Neural cell (in vitro differentiated cells): ENCODE results near the gene MIX23. TPM values are rescaled to one million over a fixed set of nuclear protein-coding genes. Genes with fewer than 3 reads are reported as not detected.

ENCODE experiments used
- H2AFZ ChIP-seq: fragments of 200-600, 300-800 bp; sonication (generic), shearing (Covaris generic); 2 replicates; pipeline ENCODE4 v1.6.0; 2014; ENCODE audit warnings: low read depth, mild to moderate bottlenecking, antibody characterized with exemption, low read length, moderate library complexity
- H3F3A ChIP-seq: fragments of 200-600 bp; shearing (Covaris generic); 2 replicates; pipeline ENCODE4 v1.6.1; 2016; ENCODE audit warnings: mild to moderate bottlenecking, moderate library complexity, mixed read lengths, antibody characterized with exemption, low read length; ENCODE audit not compliant: insufficient read depth, poor library complexity, severe bottlenecking
- H3K27ac ChIP-seq: fragments of 200-600, 300-800 bp; sonication (generic), shearing (Covaris generic); 2 replicates; pipeline ENCODE4 v1.5.1; 2014; ENCODE audit warnings: mild to moderate bottlenecking, low read length, moderate library complexity
- H3K27me3 ChIP-seq: fragments of 300-800, 200-600 bp; sonication (generic), shearing (Covaris generic); 2 replicates; pipeline ENCODE4 v1.6.0; 2014; ENCODE audit warnings: mild to moderate bottlenecking, low read depth, low read length, moderate library complexity; ENCODE audit not compliant: insufficient read depth
- H3K36me3 ChIP-seq: fragments of 300-800, 200-600 bp; sonication (generic), shearing (Covaris generic); 2 replicates; pipeline ENCODE4 v1.5.1; 2014; ENCODE audit warnings: mild to moderate bottlenecking, antibody characterized with exemption, low read length, moderate library complexity; ENCODE audit not compliant: insufficient read depth
- H3K4me2 ChIP-seq: fragments of 300-800, 200-600 bp; sonication (generic), shearing (Covaris generic); 2 replicates; pipeline ENCODE4 v1.6.0; 2014; ENCODE audit warnings: mild to moderate bottlenecking, low read length
- H3K4me3 ChIP-seq: fragments of 300-800, 200-600 bp; sonication (generic), shearing (Covaris generic); 2 replicates; pipeline ENCODE4 v1.5.1; 2014; ENCODE audit warnings: mild to moderate bottlenecking, low read length, moderate library complexity
- H3K79me2 ChIP-seq: fragments of 200-600 bp; shearing (Covaris generic); replicated peaks from 2 replicates; pipeline ENCODE4 v1.6.0; 2014; ENCODE audit warnings: mild to moderate bottlenecking, low read length, moderate library complexity; ENCODE audit not compliant: insufficient read depth
- H3K9ac ChIP-seq: fragments of 300-800, 200-600 bp; sonication (generic), shearing (Covaris generic); 2 replicates; pipeline ENCODE4 v1.6.1; 2016; ENCODE audit warnings: mild to moderate bottlenecking, low read length, mixed read lengths
- H3K9me2 ChIP-seq: fragments of 200-600 bp; shearing (Covaris generic); 2 replicates; pipeline ENCODE4 v1.6.1; 2016; ENCODE audit warnings: mild to moderate bottlenecking, low read length, mixed read lengths; ENCODE audit not compliant: insufficient read depth
- H3K9me3 ChIP-seq: fragments of 200-600, 300-800 bp; sonication (generic), shearing (Covaris generic); 2 replicates; pipeline ENCODE4 v1.6.1; 2016; ENCODE audit warnings: mild to moderate bottlenecking, mixed run types, low read length, moderate library complexity, mixed read lengths
- H4K20me1 ChIP-seq: fragments of 200-600 bp; shearing (Covaris generic); 2 replicates; pipeline ENCODE4 v1.6.1; 2016; ENCODE audit warnings: mild to moderate bottlenecking, mixed run types; ENCODE audit not compliant: insufficient read depth
- CTCF ChIP-seq: fragments of 450-650 bp; IDR thresholded peaks from 2 replicates; pipeline ENCODE4 v1.5.1; 2014; ENCODE audit warnings: antibody characterized with exemption, mild to moderate bottlenecking, moderate library complexity; ENCODE audit not compliant: poor library complexity, severe bottlenecking
- EP300 ChIP-seq: fragments of 450-650 bp; conservative IDR thresholded peaks from 2 replicates; pipeline ENCODE4 v1.6.1; 2014; ENCODE audit warnings: antibody characterized with exemption, mild to moderate bottlenecking, moderate library complexity; ENCODE audit not compliant: poor library complexity, severe bottlenecking
- EZH2 ChIP-seq: fragments of 200-600, 300-800 bp; shearing (Covaris generic), sonication (generic); IDR thresholded peaks from 2 replicates; pipeline ENCODE4 v1.6.1; 2014; ENCODE audit warnings: antibody characterized with exemption, low read length, borderline replicate concordance, mild to moderate bottlenecking; ENCODE audit not compliant: insufficient read depth, poor library complexity, severe bottlenecking
- MXI1 ChIP-seq: fragments of 450-650 bp; conservative IDR thresholded peaks from 2 replicates; pipeline ENCODE4 v1.6.1; 2014; ENCODE audit warnings: antibody characterized with exemption, mild to moderate bottlenecking; ENCODE audit not compliant: poor library complexity, severe bottlenecking
- POLR2AphosphoS5 ChIP-seq: IDR thresholded peaks from 2 replicates; pipeline ENCODE4 v1.6.1; 2012
- RAD21 ChIP-seq: fragments of 450-650 bp; conservative IDR thresholded peaks from 2 replicates; pipeline ENCODE4 v1.6.1; 2014; ENCODE audit warnings: antibody characterized with exemption, mild to moderate bottlenecking, moderate library complexity
- REST ChIP-seq: IDR thresholded peaks from 2 replicates; pipeline ENCODE4 v1.6.1; 2012; ENCODE audit warnings: borderline replicate concordance
- SMC3 ChIP-seq: fragments of 450-650 bp; conservative IDR thresholded peaks from 2 replicates; pipeline ENCODE4 v1.6.1; 2014; ENCODE audit warnings: antibody characterized with exemption, mild to moderate bottlenecking, moderate library complexity; ENCODE audit not compliant: poor library complexity
- TAF1 ChIP-seq: IDR thresholded peaks from 2 replicates; pipeline ENCODE4 v1.6.1; 2012; ENCODE audit warnings: low read depth
- polyA plus RNA-seq: library from polyadenylated mRNA; depleted of rRNA; stranded (reverse); fragments of >200 nt; gene quantifications from 2 replicates; pipeline ENCODE4 v1.2.3, GENCODE V29; 2014

Gene MIX23
- polyA plus RNA-seq, 1 donor from 2014 or later: 87.3 TPM

DNA sequence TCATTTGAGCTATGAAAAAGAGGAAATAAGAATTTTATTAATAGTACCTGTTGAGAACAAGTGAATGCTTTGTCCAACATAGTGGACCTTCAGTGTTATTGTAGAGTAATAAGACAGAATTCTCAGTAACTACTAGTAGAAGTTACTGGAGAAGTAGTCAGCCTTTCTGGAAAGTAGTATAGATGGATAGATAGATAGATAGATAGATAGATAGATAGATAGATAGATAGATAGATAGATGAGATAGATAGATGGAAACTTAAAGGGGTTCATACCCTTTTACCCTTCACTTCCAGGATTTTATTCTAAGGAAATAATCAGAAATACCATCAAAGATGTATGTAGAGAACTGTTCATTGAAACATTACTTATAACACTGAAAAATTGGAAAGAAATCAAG lies 6.2 kb upstream of the MIX23 start:
- Histone ChIP-seq H4K20me1 (no peaks in the 10 kb centered on the region), H3K9me3 (no peaks in the 10 kb centered on the region), H3K9ac (no peak overlapping the region), H3K27ac (no peak overlapping the region), H3K4me3 (no peak overlapping the region), H3K36me3 (no peaks in the 10 kb centered on the region), H3K79me2 (no peaks in the 10 kb centered on the region), H2AFZ (no peak overlapping the region), H3K27me3 (no peaks in the 10 kb centered on the region), H3K4me2 (no peak overlapping the region), H3K9me2 (no peaks in the 10 kb centered on the region), H3F3A (no peaks in the 10 kb centered on the region)
- TF ChIP-seq SMC3 (no peak), POLR2AphosphoS5 (no peak), RAD21 (no peak), EZH2 (no peak), REST (no peak), TAF1 (no peak), MXI1 (no peak), EP300 (no peak), CTCF (no peak)

DNA sequence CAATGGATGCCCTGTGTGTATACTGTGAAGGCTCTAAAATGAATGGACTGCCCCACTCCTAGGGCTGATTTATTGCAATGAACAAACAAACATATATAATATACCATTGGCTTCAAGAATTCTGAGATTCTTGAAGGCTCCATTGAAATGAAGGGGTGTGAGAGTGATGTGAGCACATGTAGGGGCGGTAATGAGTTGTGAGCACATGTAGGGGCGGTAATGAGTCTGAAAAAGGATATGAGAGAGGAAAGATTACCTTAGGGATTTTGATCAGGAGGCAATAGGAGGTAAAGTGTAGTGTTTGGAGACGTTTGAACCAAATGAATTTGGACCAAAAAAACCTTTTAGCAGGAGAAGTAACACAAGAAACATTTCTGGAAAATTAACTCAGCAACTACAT lies 4.7 kb upstream of the MIX23 start:
- no peaks in the 10 kb centered on the region for H4K20me1 ChIP-seq
- H3K9me3 ChIP-seq: no peaks in the 10 kb centered on the region
- no peaks in the 10 kb centered on the region for H3K36me3 ChIP-seq
- H3K9ac ChIP-seq: no peak overlapping the region
- no peak overlapping the region for H2AFZ ChIP-seq
- H3K27ac ChIP-seq: no peak overlapping the region
- H3K4me3 ChIP-seq: no peak overlapping the region
- peaks cover 3% of the 10 kb centered on the region for H3K79me2 ChIP-seq
- H3F3A ChIP-seq: no peaks in the 10 kb centered on the region
- no peaks in the 10 kb centered on the region for H3K9me2 ChIP-seq
- TF ChIP-seq EZH2: no peak
- no peak for TF ChIP-seq EP300
- TF ChIP-seq CTCF: no peak
- no peak for TF ChIP-seq MXI1
- no peaks in the 10 kb centered on the region for H3K27me3 ChIP-seq
- H3K4me2 ChIP-seq: no peak overlapping the region
